HG03457 (cell line): ENCODE results near the gene CLEC9A.

Source experiments
- ATAC-seq: cut with Tn5 transposase; IDR thresholded peaks from one replicate; pipeline ENCODE4 v1.9.1; 2021; ENCODE audit warnings: moderate number of reproducible peaks; ENCODE audit not compliant: unreplicated experiment

CLEC9A gene

DNA sequence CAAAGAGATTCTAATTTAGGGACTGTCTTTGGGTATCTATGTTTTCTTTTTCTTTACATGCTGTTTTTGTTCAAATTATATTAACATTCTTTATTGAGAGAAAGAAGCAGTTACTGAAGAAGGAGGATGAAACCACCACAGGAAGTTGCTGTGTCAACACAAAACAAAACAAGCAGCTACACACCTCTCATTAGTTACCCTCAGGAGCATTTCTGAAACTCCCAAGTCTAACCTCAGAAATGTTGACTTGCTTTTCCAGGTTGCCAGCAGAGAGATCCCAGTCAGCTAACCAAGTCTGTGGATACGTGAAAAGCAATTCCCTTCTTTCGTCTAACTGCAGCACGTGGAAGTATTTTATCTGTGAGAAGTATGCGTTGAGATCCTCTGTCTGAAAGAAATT is 34.8 kb downstream of the CLEC9A start:
- ATAC-seq: no peak

DNA sequence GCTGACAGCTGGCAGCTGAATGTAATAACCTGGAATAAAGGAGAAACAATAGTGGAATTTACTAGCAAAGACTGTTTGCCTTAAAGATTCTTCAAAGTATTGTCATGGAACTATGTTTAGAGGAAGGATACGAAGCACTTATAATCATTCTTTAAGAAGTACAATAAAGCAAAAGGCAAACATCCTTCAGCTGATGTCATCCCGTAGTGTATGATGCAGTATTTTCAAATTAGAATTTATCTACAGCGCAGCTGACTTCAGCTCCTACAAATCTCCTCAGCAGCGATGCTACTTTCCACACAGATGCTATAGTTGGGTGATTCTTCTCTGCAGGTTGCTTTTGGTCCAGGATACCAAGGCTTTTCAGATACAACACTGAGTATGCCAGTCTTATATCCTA is 36.8 kb downstream of the CLEC9A start:
- ATAC-seq: no peak

DNA sequence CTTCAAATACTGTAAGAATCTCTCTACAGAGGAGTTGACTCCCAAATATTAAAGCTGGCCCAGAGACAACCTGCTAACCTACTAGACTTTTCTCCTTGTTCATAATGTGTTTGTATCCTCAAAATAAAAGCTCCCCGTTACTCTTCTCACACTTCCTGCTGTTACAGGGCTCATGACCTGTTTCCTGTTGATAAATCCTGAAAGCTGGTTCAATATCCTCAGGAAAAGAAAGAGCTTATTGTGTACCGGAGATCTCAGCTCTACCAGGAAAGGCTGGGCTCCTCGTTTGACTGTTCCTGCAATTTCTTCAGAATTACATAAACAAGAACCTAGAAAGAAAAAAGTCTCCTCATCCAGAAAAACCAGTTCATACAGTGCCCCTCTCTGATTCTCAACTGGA is 37.5 kb downstream of the CLEC9A start:
- ATAC-seq: no peak

DNA sequence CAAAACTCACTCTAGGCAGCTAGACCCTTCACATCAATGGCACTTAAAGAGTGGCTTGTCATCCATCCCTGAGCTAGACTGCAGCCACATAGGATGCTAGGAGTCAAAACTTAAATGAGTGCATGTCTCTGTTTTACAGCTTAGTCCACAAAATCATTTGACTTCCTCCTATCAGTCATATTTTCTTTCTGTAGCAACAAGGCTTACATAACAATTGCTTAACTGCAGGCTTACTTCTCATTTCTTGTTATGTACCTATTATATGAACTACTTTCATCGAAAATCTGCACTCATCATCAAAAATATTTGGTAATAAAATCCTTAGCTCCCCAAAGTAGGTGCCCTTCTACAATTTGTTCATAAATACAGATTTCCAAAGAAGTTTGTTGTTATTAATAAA is 38.2 kb downstream of the CLEC9A start:
- ATAC-seq: no peak

DNA sequence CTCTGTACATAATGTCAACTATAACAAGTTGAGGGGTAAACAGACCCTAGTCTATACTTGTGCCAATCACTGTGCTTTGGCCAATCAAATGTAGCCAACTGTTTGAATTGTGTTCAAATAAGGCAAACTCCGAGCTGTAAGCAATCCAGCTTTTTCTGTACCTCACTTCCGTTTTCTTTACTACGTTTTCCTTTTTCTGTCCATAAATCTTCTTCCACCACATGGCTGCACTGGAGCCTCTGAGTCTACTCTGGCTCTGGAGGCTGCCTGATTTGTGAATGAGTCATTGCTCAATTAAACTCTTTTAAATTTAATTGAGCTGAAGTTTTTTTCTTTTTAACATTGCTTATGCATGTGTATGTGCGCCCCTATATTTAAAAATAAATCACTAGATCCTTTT is 38.6 kb downstream of the CLEC9A start:
- ATAC-seq: no peak

DNA sequence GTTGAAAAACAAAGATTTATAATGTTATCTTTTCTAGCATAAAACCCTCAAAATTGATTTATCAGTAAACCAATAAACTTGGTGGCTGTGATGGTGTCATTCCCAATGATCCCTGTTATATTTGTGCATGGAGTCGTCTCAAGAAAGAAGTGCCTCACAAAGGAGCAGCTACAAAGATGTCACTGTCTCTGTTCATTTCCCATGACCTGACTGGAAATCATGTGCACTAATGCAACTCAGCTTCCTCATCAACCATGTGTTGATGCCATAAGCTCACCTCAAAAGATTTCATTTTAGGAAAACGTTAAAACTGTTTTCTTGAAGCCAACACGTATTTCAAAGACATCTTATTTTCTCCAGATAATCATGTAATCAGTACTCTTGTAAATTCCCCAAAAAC is 39.5 kb downstream of the CLEC9A start:
- no peak for ATAC-seq

DNA sequence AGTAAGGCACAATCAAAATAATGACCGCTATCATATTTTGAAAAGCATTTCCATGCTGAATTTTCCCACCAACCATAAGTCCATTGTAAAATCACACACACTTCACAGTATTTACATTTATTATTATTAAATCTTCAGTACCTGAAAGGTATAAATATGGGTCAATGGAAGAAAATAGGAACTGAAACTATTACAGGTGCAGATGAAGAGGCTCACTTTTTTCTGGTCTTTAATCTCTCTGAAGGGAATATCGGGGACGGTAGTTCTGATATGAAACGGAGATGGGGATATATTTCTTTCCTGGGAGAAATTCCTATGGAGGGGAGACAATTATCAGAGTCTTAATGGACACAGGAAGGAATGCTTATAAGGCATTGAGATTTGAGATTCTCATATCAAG is 39.9 kb downstream of the CLEC9A start:
- ATAC-seq: no peak

DNA sequence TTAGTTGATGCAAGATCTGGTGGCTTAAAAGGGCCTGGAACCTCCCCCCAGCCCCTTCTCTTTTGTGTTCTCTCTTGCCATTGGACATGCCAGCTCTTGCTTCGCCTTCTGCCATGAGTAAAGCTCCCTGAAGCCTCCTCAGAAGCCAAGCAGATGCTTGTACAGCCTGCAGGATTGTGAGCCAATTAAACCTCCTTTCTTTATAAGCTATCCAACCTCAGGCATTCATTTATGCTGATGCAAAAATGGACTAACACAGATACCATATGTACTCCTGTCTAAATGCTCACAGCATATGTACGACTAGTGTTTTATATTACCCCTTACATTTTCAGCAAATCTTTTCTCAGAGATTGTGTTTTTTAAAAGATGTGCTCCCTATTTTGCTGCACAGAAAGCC is 41.6 kb downstream of the CLEC9A start:
- ATAC-seq: no peak

DNA sequence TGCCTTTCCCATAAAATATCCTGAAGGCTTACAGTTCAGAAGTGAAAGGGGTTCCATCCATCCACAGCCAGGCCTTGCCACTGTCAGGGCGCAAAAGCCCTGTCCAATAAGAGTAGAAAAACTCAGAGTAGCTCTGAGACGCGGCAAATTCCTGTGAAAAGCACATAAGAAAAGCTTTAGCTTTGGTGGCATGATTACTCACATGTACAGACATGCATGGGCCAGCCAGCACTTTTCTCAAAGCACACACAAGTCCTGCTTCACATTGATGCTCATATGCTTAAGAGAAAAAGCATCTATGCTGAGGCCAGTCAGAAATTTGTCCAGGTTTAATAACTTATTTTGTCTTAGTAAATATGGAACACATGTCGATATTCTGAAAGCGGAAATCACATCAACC is 42.8 kb downstream of the CLEC9A start:
- ATAC-seq: no peak

DNA sequence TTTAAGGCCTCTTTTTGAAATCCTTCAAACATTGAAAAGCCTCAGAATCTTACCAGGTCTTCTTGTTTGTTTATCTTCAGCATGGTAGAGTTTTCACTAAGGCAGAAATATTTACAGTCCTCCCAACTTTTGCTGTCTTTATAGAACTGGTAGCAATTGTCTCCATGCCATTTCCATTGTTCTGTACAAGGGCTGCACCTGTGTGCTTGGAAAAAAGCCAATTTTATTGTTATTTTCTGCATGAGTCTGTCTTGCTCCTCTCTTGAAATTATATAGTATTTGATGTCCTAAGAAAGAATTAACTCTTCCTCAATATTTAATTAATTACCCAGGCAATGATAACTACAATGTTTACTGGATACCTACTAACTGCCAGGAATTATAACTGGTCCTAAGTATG is 45.0 kb downstream of the CLEC9A start:
- no peak for ATAC-seq

DNA sequence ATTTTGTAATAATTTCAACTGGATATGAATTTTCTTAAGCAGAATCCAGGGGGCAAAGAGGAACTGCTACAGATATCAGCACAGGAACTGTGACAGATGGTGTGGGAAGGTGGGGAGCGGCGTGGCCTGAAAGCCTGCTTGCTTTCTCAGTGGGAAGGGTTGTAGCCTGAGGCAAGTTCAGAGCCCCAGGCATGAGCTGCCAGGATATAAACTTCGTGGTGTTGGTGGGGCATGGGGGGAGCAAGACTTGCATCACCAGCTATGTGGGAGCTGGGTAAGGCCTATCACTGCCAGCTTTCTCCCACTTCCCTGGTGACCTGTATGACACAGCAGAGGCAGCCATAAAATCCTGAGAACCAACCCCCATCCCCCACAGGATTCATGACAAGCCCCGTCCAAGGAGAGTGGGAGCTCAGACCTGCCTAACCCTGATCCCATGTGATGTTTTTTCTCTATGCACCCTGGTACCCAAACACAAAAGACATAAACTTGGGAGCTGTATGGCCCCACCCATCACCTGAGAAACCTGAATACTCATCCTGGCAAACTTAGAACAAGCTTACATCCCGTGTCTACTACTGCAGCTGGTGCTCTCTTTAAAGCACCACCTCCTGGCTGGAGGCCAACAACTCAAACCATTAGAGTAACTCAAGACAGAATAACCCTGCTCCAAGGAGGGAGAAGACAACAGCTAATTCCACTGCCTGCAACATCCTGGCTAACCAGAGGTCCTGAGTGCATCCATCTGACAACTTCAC is 51.8 kb downstream of the CLEC9A start:
- ATAC-seq: no peak

DNA sequence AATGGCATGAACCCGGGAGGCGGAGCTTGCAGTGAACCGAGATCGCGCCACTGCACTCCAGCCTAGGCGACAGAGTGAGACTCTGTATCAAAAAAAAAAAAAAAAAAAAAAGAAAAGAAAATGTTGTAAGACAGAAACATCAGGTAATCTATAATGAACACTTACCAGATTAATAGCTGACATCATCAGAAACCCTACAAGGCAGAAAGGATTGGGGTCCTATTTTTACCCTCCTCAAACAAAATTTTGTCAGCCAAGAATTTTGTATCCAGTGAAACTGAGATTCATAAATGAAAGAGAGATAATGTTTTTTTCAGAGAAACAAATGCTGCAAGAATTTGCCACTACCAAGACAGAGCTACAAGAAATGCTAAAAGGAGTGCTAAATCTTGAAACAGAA is 54.3 kb downstream of the CLEC9A start:
- ATAC-seq: no peak

DNA sequence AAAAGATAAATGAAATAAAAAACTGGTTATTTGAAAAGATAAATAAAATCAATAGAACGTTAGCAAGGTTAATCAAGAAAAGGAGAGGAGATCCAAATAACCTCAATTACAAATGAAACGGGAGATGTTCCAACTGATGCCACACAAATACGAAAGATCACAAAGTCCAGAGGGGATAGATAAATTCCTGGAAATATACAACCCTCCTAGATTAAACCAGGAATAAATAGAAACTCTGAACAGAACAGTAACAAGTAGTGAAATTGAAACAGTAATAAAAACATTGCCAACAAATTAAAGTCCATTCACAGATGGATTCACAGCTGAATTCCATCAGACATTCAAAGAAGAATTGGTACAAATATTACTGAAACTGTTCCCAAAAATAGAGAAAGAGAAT is 55.9 kb downstream of the CLEC9A start:
- no peak for ATAC-seq

DNA sequence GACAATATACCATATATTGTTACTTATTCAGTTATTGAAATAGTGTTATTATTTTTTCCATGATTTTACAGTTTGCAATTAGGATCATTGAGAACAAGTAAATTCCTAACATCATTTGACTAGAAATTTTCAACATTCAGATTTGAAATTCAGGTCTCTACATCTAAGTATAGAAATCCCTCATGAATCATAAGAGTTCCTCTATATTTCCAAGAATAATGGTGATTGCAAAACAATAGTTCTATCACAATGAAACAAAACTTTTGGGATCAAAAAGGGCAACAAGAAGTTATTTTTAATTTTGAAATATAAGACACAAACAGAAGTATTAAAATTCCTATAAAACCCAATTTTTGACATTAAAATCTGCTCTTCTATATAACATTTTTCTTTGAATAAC is 57.5 kb downstream of the CLEC9A start:
- ATAC-seq: no peak

DNA sequence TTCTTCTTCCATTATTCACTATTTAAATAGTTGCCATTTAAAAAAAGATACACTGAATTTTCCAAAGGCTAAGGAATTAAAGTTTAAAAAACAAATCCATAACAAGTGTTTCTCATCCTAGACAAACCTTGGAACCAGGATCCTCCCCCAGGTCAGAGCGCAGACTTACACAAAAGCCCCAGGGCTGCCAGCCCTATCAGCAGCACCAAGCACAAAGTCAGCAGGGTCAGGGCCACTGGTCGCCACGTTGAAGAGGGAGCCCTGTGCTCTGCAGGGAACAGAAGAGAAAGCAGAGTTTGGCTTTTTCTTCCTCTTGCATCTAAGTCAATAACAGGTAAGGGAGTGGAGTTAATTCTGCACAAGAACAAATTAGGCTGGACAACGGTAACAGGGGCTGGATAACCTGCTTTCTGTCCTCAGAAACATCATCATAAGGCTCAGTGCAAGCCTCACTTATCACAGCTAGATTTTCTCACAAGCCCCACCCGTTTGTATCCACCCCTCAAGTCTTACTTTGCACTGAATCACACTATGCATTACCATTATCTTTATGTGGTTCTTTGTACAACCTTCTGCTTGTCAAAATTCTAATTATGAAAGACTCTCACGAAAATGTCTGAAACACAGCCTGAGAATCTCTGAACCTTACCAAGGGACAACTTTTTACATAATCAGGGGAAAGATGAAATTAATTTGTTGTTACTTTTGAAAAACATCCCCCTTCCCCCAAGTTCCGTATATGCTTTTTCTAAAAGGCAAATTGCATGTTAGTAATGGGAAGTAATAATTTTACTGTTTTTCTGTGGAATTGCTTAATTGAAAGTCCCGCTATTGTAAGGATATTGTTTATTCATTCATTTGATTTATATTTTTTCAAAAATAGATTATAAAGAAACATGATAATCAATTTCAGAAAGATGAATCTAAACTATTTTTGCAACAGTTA is 58.7 kb downstream of the CLEC9A start:
- no peak for ATAC-seq

DNA sequence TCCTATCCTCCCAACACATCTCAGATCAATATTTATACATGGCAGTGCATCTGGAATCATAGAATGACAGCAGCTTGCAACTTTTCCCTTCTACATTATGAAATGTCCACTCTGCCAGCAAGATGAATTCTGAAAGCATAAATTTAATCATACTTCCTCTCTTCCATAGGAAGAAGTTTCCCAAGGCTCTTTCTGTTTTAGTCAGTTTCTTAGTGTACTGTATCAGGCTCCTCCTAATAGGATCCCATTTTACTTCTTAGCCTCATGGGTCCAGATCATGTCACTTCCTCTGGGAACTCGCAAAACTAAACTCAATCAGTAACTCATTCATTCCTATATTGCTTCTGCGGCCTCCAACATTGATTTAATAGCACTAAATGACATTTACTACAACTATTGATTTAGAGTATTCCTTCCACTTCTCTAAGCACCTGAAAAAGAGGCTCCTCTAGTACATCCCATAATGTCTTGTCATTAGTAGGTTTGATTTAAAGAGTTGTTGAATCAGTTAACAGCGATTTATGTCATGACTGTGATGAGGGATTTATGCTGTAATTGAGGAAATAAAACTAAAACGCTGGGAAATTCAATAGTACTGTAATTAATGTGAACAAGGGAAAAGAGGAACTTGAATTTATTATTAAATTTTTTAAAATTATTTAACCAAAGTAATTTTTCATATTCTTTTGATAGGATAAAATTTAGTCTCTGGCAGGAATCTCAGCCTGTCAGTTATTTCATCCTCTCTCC is 64.3 kb downstream of the CLEC9A start:
- no peak for ATAC-seq

DNA sequence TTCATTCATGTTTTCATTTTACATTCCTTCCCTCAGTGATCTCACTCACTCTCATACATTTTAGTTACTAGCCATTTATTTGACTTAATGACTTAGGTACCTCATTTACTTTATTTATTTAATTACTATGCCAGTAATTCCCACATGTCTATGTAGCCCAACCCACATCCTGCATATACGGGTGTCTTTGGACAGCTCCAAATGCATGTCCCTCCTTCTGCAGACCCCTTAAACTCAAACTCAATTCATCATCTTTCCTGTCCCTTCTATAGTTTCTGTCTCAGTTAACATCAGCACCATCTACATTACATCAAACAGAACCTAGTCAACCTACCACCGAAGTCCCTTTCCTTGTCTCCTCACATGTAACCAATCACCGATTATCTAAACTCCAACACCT is 65.5 kb downstream of the CLEC9A start:
- no peak for ATAC-seq

DNA sequence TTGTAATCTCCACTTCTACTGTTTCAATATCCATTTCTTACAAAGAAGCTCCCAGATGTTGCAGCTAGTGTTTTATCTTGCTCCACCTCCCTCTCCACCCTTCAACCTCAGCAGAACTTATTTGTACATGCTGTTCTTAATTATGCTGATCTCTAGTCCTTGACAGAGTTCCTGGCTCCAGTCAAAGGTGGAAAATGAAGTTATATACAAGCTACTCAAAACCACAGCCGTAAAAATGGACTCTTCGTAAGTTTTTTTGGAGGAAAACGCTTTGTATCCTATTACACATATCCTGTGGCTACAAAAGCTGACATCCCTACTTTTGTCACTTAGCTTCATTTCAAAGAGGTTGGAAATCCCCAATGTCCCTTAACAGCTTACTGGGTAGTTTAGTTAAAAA is 67.0 kb downstream of the CLEC9A start:
- ATAC-seq: no peak

DNA sequence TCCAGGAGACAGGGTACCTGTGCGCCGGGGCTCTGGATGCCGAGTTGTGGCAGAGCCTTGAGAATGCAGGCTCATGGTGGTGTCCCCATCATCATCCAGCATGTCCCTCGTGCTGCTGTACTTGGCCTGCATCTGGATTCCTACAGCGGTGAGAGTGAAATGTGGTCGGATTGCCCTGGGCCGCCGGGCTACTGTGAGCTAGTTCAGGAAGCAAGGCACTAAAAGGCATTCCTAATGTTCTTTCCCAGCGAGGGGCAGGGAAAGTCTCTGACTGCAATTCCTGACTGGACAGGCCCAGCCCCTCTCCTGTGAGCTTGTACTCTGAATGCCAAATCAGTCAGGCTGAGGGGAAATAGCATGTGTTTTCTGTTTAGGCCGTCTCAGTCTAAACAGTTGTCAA is 68.3 kb downstream of the CLEC9A start, which contains the start of gene CLEC1A:
Gene CLEC1A (minus strand): TSS at position 195 of the 400 bp plus-strand sequence. CDS start 63 bp downstream, at position 132.
- no peak for ATAC-seq

DNA sequence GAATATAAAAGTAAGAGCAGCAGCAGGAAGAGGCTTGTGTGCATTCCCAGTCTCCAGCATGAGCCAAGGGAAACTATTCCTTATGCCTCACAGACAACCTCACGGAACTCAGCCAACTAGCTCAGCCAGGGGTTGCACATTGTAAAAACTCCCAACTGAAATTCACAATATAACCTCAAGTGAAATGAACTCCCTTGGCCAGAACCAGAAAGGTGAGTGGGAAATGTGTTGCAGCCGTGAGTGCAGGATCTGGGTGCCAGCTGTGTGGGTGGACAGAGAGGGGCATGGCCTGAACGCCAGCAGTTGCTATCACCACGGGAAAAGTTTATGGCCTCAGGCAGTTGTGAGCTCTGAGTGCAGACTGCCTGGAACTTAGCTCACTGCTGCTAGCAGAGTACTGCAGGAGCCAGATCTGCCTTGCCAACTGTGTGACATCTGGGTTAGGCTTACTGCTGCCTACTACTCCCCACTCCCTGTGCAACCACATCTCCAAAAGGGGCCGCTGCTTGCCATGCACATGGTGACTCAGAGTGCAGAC is 70.6 kb downstream of the CLEC9A start:
- no peak for ATAC-seq

DNA sequence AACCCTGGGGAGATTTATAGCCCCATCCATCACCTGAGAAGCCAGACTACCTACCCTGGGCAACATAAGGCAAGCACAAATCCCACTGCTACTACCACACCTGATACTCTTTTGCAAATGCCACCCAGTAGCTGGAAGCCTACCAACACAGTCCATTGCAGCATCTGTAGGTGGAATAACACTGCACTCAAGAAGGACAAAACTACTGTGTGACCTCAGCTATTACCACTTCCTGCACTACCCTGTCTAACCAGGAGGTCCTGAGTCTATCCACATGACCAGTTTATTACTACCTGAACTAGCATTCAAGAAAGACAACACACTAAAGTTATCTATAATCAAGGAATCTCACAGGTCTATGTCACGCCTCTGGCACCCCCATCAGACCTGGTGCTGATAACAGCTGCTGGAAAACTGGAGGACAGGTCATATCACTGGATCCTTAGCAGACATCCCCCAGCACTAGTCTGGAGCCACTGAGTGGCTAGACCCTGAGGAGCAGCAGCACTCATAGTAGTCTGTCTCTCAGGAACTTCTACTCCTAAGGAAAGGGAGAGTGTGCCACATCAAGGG is 71.3 kb downstream of the CLEC9A start:
- ATAC-seq: no peak
